NCI-H128 (cell line): ENCODE data around the gene STAU1.
"Not testable (repeated sequence)": the region's sequence is repeated elsewhere in the genome, so short reads cannot be mapped to it uniquely, and the experiment has no call there.

Source experiments
- DNase-seq: peaks from one replicate; lab custom pipeline; 2025; ENCODE audit not compliant: unreplicated experiment; lab: John Stamatoyannopoulos, UW

Gene STAU1

GRCh38 chr20:49187851-49188641 is at the start of gene STAU1:
TSS of gene STAU1 (minus strand) at chr20:49188334. CDS start at chr20:49166201, 22,133 bp downstream.
- peak; percentile 91 for DNase-seq

GRCh38 chr20:49237531-49237930 is 49.4 kb upstream of the STAU1 start:
- no peak for DNase-seq

- no peak for DNase-seq
Measured at GRCh38 chr20:49236301-49236700, 48.2 kb upstream of the STAU1 start.

- no peak for DNase-seq
Measured at GRCh38 chr20:49234831-49235230, 46.7 kb upstream of the STAU1 start.

GRCh38 chr20:49233226-49233625 is 45.1 kb upstream of the STAU1 start:
- DNase-seq = no peak

GRCh38 chr20:49231471-49231870 is 43.3 kb upstream of the STAU1 start:
- no peak for DNase-seq

GRCh38 chr20:49230561-49231133 is 42.5 kb upstream of the STAU1 start:
- DNase-seq = no peak

- DNase-seq = peak; percentile 58
Measured at GRCh38 chr20:49230021-49230420, 41.9 kb upstream of the STAU1 start.

GRCh38 chr20:49229381-49229780 is 41.2 kb upstream of the STAU1 start:
- no peak for DNase-seq

GRCh38 chr20:49228676-49229075 is 40.5 kb upstream of the STAU1 start:
- peak; percentile 42 for DNase-seq

- no peak for DNase-seq
Measured at GRCh38 chr20:49225896-49226295, 37.8 kb upstream of the STAU1 start.

GRCh38 chr20:49219924-49220831 is 32.0 kb upstream of the STAU1 start:
- no peak for DNase-seq

GRCh38 chr20:49219091-49219923 is 31.2 kb upstream of the STAU1 start, which contains the start of gene DDX27:
TSS of gene DDX27 (plus strand) at chr20:49219416. CDS start at chr20:49219449, 33 bp downstream.
- DNase-seq = peak; percentile 97

- not testable (repeated sequence) for DNase-seq
Measured at GRCh38 chr20:49218739-49219090, 30.6 kb upstream of the STAU1 start.

- DNase-seq = peak; percentile 57
Measured at GRCh38 chr20:49216991-49217578, 29.0 kb upstream of the STAU1 start.

- DNase-seq = no peak
Measured at GRCh38 chr20:49215232-49215631, 27.1 kb upstream of the STAU1 start.

GRCh38 chr20:49214571-49214970 is 26.4 kb upstream of the STAU1 start:
- no peak for DNase-seq

- no peak for DNase-seq
Measured at GRCh38 chr20:49210757-49211110, 22.6 kb upstream of the STAU1 start.

GRCh38 chr20:49210101-49210756 is 22.1 kb upstream of the STAU1 start:
- DNase-seq = no peak

- DNase-seq = no peak
Measured at GRCh38 chr20:49207076-49207475, 18.9 kb upstream of the STAU1 start.
